ENCODE measurements around the gene MMD2.

MMD2 gene

DNA sequence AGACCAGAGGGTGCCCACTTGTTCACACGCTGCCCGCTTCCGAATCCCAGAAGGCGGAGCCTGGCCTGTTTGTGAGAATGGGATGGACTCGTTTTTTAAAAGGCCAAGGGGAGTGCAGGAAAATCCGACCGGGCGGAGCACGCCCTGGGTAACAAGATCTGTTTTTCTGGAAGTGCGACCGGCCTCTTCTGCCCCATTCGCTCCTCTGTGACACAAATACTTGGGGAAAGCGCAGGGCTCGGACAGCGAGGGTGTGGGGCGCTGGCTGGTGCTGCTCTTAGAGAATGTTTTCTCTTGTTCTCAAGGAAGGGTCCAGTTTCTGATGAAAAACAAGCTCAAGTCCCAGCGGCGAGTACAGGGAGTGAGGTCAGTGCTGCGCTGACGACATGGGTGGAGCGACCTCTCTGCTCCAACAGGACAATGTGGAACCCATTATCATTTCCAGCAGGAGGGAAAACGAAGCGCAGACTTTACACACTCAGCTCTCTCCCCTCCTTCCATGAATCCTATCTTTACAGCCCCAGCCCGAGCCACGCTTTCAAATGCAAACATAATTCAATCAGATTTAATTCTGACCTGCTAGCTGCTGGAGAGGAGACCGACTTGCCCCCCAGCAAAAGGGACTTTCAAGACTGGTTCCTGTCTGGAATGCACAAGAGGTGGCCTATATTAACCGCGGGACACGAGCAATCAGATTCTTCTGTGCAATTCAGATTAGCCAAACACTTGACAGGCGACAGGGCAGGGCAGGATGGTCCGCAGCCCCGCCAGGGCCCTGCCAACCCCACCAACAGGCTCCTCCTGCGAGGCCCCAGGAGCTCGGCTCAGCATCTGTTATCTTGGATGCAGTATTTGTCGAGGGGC lies 76.6 kb downstream of the MMD2 start:
- DNase-seq (ENCODE audit: extremely low read depth, low read depth), result peak; percentile 80
- TF ChIP-seq, protein P1, sequence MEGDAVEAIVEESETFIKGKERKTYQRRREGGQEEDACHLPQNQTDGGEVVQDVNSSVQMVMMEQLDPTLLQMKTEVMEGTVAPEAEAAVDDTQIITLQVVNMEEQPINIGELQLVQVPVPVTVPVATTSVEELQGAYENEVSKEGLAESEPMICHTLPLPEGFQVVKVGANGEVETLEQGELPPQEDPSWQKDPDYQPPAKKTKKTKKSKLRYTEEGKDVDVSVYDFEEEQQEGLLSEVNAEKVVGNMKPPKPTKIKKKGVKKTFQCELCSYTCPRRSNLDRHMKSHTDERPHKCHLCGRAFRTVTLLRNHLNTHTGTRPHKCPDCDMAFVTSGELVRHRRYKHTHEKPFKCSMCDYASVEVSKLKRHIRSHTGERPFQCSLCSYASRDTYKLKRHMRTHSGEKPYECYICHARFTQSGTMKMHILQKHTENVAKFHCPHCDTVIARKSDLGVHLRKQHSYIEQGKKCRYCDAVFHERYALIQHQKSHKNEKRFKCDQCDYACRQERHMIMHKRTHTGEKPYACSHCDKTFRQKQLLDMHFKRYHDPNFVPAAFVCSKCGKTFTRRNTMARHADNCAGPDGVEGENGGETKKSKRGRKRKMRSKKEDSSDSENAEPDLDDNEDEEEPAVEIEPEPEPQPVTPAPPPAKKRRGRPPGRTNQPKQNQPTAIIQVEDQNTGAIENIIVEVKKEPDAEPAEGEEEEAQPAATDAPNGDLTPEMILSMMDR (IDR thresholded peaks at IDR 0.05; ENCODE audit: low read depth, low read length), result no peak

GRCh38 chr7:4880218-4880617 lies 78.8 kb downstream of the MMD2 start:
- TF ChIP-seq, protein P1 (IDR thresholded peaks at IDR 0.05; ENCODE audit: low read depth, low read length), result no peak
- DNase-seq (ENCODE audit: extremely low read depth, low read depth), result no peak

DNA sequence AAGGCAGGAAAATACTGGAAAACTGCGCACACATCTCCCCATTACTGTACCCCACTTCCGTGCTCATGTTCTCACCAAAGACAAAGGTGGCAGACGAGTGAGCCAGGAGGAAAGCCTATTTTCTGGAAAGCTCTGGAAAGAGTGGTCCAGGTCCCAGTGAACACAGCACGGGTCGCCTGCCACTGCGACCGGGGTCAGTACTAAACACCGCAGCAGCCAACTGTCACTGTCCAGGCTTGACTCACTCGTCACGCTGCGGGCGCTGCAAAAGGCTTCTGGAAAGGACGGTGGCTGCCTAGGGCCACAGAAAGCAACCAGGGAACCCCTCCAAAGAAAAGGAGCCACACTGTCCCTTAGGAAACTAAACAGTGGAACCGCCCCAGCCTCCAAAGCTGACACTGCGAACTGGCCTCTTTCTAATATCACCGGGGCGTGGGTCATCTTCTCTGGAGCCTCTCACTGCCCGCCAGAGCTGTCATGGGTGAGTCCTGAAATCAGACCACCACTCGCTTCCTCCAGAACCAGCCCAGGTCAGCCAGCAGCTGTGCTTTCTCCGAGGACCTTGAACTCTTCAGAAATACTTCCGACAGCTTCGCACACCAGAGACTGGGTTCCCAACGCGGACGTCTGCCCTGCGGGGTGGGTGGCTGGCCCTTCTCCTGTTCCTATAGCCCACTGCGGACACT lies 79.4 kb downstream of the MMD2 start:
- no peak for DNase-seq (ENCODE audit: extremely low read depth, low read depth)
- TF ChIP-seq, protein P1 (IDR thresholded peaks at IDR 0.05; ENCODE audit: low read depth, low read length), result no peak

- TF ChIP-seq, protein P1 (IDR thresholded peaks at IDR 0.05; ENCODE audit: low read depth, low read length), result no peak
- DNase-seq (ENCODE audit: extremely low read depth, low read depth), result no peak
Measured at GRCh38 chr7:4878336-4879335, 80.4 kb downstream of the MMD2 start.

DNA sequence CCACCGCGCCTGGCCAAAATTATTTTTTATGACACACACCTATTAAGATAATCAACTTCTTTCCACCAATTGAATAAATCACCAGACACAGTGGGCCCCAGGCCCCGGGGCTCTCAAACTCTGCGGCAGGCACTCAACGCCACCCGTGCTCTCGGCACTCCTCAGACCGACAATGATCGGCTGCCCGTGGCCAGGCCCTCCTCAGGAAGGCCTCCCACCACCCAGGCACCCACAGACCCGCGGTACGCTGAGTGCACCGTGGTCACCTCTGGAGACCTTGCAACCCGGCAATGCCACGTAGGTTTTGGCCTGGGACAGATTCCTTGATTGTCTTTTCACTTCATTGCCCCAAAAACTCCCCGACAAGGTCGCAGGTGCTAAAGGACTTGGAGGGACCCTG lies 82.4 kb downstream of the MMD2 start:
- TF ChIP-seq, protein P1 (IDR thresholded peaks at IDR 0.05; ENCODE audit: low read depth, low read length), result no peak
- no peak for DNase-seq (ENCODE audit: extremely low read depth, low read depth)

GRCh38 chr7:4875391-4875790 lies 83.6 kb downstream of the MMD2 start:
- no peak for DNase-seq (ENCODE audit: extremely low read depth, low read depth)
- TF ChIP-seq, protein P1 (IDR thresholded peaks at IDR 0.05; ENCODE audit: low read depth, low read length), result no peak
